GM23338 (cell line): ENCODE measurements around the gene RPL7A. TPM values are rescaled to one million over a fixed set of nuclear protein-coding genes. Genes with fewer than 3 reads are reported as not detected.

ENCODE experiments used
- ATAC-seq: fragments of 200-7000 bp; cut with Tn5 transposase; 3 replicates; pipeline ENCODE4 v1.9.1; 2020
- DNase-seq: peaks from one replicate; pipeline ENCODE4 v3.0.0-alpha.2; 2015; ENCODE audit warnings: low spot score
- H2AFZ ChIP-seq: fragments of 200-600 bp; sonication (generic); 2 replicates; pipeline ENCODE4 v1.8.0; 2016; ENCODE audit warnings: antibody characterized with exemption, mild to moderate bottlenecking, moderate library complexity
- H3F3A ChIP-seq: fragments of 200-600 bp; sonication (generic); replicated peaks from 2 replicates; pipeline ENCODE4 v1.8.0; 2017; ENCODE audit warnings: antibody characterized with exemption, mixed run types, low read depth
- H3K27ac ChIP-seq: fragments of 200-600 bp; sonication (generic); 2 replicates; pipeline ENCODE4 v1.6.1; 2016; ENCODE audit warnings: low read depth
- H3K27me3 ChIP-seq: fragments of 200-600 bp; sonication (generic); 2 replicates; pipeline ENCODE4 v1.8.0; 2016; ENCODE audit warnings: mild to moderate bottlenecking, mixed run types, moderate library complexity; ENCODE audit not compliant: insufficient read depth
- H3K36me3 ChIP-seq: fragments of 200-600 bp; sonication (generic); 2 replicates; pipeline ENCODE4 v1.8.0; 2016; ENCODE audit warnings: mild to moderate bottlenecking; ENCODE audit not compliant: insufficient read depth
- H3K4me1 ChIP-seq: fragments of 200-600 bp; sonication (generic); 2 replicates; pipeline ENCODE4 v1.8.0; 2016; ENCODE audit warnings: mild to moderate bottlenecking, moderate library complexity; ENCODE audit not compliant: insufficient read depth
- H3K4me2 ChIP-seq: fragments of 200-600 bp; sonication (generic); 2 replicates; pipeline ENCODE4 v1.7.1; 2017; ENCODE audit warnings: mixed run types
- H3K4me3 ChIP-seq: fragments of 200-600 bp; sonication (generic); 2 replicates; pipeline ENCODE4 v1.6.1; 2016; ENCODE audit warnings: mixed run types
- H3K79me2 ChIP-seq: fragments of 200-600 bp; sonication (generic); replicated peaks from 2 replicates; pipeline ENCODE4 v1.8.0; 2017; ENCODE audit warnings: mild to moderate bottlenecking; ENCODE audit not compliant: insufficient read depth
- H3K9me2 ChIP-seq: fragments of 200-600 bp; sonication (generic); 2 replicates; pipeline ENCODE4 v1.8.0; 2017; ENCODE audit not compliant: insufficient read depth
- H4K20me1 ChIP-seq: fragments of 200-600 bp; sonication (generic); replicated peaks from 2 replicates; pipeline ENCODE4 v1.8.0; 2017; ENCODE audit warnings: mild to moderate bottlenecking; ENCODE audit not compliant: insufficient read depth
- H3K27ac Mint-ChIP-seq: 2 replicates; pipeline ENCODE4 v1.8.0; 2020; ENCODE audit warnings: inconsistent platforms, mild to moderate bottlenecking, moderate library complexity, mixed read lengths
- H3K27me3 Mint-ChIP-seq: 3 replicates; pipeline ENCODE4 v1.8.0; 2022; ENCODE audit warnings: low read depth, mild to moderate bottlenecking, moderate library complexity, mixed read lengths, inconsistent platforms; ENCODE audit not compliant: insufficient read depth, poor library complexity
- H3K36me3 Mint-ChIP-seq: 3 replicates; pipeline ENCODE4 v1.8.0; 2021; ENCODE audit warnings: low read depth, mild to moderate bottlenecking, inconsistent platforms, moderate library complexity, mixed read lengths
- H3K4me1 Mint-ChIP-seq: 3 replicates; pipeline ENCODE4 v1.8.0; 2020; ENCODE audit warnings: mild to moderate bottlenecking, inconsistent platforms, mixed read lengths
- H3K4me3 Mint-ChIP-seq: 3 replicates; pipeline ENCODE4 v1.8.0; 2021; ENCODE audit warnings: moderate library complexity, mild to moderate bottlenecking, inconsistent platforms, mixed read lengths
- H3K9me3 Mint-ChIP-seq: 3 replicates; pipeline ENCODE4 v1.8.0; 2020; ENCODE audit warnings: moderate library complexity, mild to moderate bottlenecking, inconsistent platforms, mixed read lengths
- EZH2 ChIP-seq: fragments of 200-600 bp; sonication (generic); IDR thresholded peaks from one replicate; pipeline ENCODE4 v1.8.0; 2017; ENCODE audit warnings: antibody characterized with exemption, mild to moderate bottlenecking, low read depth; ENCODE audit not compliant: unreplicated experiment
- EZH2phosphoT487 ChIP-seq: fragments of 200-600 bp; sonication (generic); IDR thresholded peaks from one replicate; pipeline ENCODE4 v1.8.1; 2018; ENCODE audit warnings: antibody characterized with exemption; ENCODE audit not compliant: unreplicated experiment
- JUNB ChIP-seq: IDR thresholded peaks from one replicate; pipeline ENCODE4 v1.6.1; 2016; ENCODE audit warnings: antibody characterized with exemption; ENCODE audit not compliant: unreplicated experiment
- NANOG ChIP-seq: IDR thresholded peaks from 2 replicates; pipeline ENCODE4 v1.6.1; 2016; ENCODE audit warnings: antibody characterized with exemption, borderline replicate concordance
- STAT1 ChIP-seq: IDR thresholded peaks from one replicate; pipeline ENCODE4 v1.6.1; 2016; ENCODE audit warnings: antibody characterized with exemption; ENCODE audit not compliant: unreplicated experiment
- ZNF331 ChIP-seq: fragments of 250-450 bp; sonication (Bioruptor Pico); IDR thresholded peaks from 2 replicates; pipeline ENCODE4 v1.5.0; 2020; ENCODE audit warnings: low read depth, mild to moderate bottlenecking, moderate library complexity
- polyA plus RNA-seq: library from polyadenylated mRNA; unstranded; fragments of >200 nt; fragmentation: Nextera tagmentation; extraction: Ambion mirVana; gene quantifications from 2 replicates; pipeline ENCODE4 v1.2.1, GENCODE V29; 2016
- total RNA-seq: library from RNA; depleted of rRNA; stranded (reverse); fragments of >200 nt; shearing (Covaris generic); gene quantifications from 2 replicates; pipeline ENCODE4 v1.2.3, GENCODE V29; 2014
- TF ChIP-seq, protein P1 (sequence below): IDR thresholded peaks from one replicate; pipeline ENCODE4 v1.6.1; 2018; ENCODE audit warnings: antibody characterized with exemption; ENCODE audit not compliant: unreplicated experiment
- TF ChIP-seq, protein P2 (sequence below), 2 experiments: fragments of 200-600 bp in 1 of 2; sonication (generic) in 1 of 2; conservative IDR thresholded peaks; 2 replicates each; pipeline versions ENCODE4 v1.5.1 to v1.6.1; 2016 to 2017; ENCODE audit warnings: antibody characterized with exemption in 2 of 2, low read depth in 2 of 2, mild to moderate bottlenecking in 2 of 2, moderate library complexity in 1 of 2
- TF ChIP-seq, protein P3 (sequence below): fragments of 250-450 bp; sonication (Bioruptor Pico); IDR thresholded peaks from 2 replicates; pipeline ENCODE4 v1.5.0; 2020; ENCODE audit warnings: mild to moderate bottlenecking, moderate library complexity
- TF ChIP-seq, protein P4 (sequence below): IDR thresholded peaks from 2 replicates; pipeline ENCODE4 v1.6.1; 2016; ENCODE audit warnings: antibody characterized with exemption

The RPL7A gene
- total and polyA plus RNA-seq, 2 experiments from 2014 or later: 1,644 to 2,020 TPM

DNA sequence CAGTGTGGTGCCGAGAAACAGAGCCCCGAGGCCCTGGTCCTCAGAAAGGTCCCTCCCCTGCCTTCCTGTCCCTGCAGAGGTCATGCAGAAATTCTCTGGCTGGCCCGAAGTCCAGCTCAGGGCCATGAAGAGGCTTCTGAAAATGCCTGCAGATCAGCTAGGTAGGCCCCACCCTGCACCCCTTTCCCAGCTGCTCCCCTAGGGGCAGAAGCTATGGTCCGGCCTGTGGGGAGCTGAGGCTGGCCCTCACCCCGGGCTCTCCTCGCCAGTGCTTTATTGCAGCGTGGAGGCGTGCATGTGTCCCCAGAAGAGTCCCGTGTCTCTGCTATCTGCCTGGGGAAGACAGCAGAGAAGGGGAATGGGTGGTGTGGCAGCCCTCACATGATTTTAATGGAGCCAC lies 49.9 kb downstream of the RPL7A start (continued):
- TF ChIP-seq, protein P1, sequence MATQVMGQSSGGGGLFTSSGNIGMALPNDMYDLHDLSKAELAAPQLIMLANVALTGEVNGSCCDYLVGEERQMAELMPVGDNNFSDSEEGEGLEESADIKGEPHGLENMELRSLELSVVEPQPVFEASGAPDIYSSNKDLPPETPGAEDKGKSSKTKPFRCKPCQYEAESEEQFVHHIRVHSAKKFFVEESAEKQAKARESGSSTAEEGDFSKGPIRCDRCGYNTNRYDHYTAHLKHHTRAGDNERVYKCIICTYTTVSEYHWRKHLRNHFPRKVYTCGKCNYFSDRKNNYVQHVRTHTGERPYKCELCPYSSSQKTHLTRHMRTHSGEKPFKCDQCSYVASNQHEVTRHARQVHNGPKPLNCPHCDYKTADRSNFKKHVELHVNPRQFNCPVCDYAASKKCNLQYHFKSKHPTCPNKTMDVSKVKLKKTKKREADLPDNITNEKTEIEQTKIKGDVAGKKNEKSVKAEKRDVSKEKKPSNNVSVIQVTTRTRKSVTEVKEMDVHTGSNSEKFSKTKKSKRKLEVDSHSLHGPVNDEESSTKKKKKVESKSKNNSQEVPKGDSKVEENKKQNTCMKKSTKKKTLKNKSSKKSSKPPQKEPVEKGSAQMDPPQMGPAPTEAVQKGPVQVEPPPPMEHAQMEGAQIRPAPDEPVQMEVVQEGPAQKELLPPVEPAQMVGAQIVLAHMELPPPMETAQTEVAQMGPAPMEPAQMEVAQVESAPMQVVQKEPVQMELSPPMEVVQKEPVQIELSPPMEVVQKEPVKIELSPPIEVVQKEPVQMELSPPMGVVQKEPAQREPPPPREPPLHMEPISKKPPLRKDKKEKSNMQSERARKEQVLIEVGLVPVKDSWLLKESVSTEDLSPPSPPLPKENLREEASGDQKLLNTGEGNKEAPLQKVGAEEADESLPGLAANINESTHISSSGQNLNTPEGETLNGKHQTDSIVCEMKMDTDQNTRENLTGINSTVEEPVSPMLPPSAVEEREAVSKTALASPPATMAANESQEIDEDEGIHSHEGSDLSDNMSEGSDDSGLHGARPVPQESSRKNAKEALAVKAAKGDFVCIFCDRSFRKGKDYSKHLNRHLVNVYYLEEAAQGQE: no peak
- no peak for TF ChIP-seq EZH2
- TF ChIP-seq, protein P2, sequence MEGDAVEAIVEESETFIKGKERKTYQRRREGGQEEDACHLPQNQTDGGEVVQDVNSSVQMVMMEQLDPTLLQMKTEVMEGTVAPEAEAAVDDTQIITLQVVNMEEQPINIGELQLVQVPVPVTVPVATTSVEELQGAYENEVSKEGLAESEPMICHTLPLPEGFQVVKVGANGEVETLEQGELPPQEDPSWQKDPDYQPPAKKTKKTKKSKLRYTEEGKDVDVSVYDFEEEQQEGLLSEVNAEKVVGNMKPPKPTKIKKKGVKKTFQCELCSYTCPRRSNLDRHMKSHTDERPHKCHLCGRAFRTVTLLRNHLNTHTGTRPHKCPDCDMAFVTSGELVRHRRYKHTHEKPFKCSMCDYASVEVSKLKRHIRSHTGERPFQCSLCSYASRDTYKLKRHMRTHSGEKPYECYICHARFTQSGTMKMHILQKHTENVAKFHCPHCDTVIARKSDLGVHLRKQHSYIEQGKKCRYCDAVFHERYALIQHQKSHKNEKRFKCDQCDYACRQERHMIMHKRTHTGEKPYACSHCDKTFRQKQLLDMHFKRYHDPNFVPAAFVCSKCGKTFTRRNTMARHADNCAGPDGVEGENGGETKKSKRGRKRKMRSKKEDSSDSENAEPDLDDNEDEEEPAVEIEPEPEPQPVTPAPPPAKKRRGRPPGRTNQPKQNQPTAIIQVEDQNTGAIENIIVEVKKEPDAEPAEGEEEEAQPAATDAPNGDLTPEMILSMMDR (conservative IDR thresholded peaks at IDR 0.05; ENCODE audit: low read depth in 2 of 2): no peak
- no peak for TF ChIP-seq ZNF331 (CRISPR knock-in tag)
- no peak for TF ChIP-seq JUNB
- no peak for TF ChIP-seq EZH2phosphoT487
- no peak for TF ChIP-seq STAT1

DNA sequence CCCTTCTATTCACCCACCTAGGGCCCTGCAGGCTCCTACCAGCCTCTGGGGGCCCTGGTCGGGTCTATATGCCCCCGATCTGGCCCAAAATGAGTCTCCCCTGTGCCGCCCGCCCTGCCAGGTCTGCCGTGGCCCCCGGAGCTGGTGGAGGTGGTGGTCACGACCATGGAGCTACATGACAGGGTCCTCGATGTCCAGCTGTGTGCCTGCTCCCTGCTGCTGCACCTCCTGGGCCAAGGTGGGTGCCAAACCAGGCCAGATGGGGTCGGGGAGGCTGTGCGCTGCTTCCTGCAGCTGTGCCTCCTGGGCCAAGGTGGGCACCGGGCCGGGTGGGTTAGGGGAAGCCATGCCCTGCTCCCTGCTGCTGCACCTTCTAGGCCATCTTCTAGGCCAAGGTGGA lies 52.3 kb downstream of the RPL7A start:
- Histone ChIP-seq H3F3A (0 out of 2 replicates have a peak, but pooled peaks cover 3% of the 10 kb centered on the region), H3K79me2 (no peaks in the 10 kb centered on the region), H2AFZ (no peak overlapping the region), H4K20me1 (no peaks in the 10 kb centered on the region; the same call in 1 of the 2 replicates), H3K9me2 (no peaks in the 10 kb centered on the region), H3K4me3 (no peak overlapping the region), H3K27me3 (no peaks in the 10 kb centered on the region), H3K36me3 (no peaks in the 10 kb centered on the region), H3K4me2 (no peak overlapping the region), H3K27ac (no peak overlapping the region), H3K4me1 (no peaks in the 10 kb centered on the region)
- no peaks in the 10 kb centered on the region; the same call in 2 of the 3 replicates for H3K4me1 Mint-ChIP-seq
- no peaks in the 10 kb centered on the region for H3K9me3 Mint-ChIP-seq
- peaks cover 19% of the 10 kb centered on the region for H3K27me3 Mint-ChIP-seq
- no peak for TF ChIP-seq EZH2phosphoT487
- TF ChIP-seq STAT1: no peak
- no peak for TF ChIP-seq JUNB
- no peak for TF ChIP-seq NANOG
- TF ChIP-seq, protein P3, sequence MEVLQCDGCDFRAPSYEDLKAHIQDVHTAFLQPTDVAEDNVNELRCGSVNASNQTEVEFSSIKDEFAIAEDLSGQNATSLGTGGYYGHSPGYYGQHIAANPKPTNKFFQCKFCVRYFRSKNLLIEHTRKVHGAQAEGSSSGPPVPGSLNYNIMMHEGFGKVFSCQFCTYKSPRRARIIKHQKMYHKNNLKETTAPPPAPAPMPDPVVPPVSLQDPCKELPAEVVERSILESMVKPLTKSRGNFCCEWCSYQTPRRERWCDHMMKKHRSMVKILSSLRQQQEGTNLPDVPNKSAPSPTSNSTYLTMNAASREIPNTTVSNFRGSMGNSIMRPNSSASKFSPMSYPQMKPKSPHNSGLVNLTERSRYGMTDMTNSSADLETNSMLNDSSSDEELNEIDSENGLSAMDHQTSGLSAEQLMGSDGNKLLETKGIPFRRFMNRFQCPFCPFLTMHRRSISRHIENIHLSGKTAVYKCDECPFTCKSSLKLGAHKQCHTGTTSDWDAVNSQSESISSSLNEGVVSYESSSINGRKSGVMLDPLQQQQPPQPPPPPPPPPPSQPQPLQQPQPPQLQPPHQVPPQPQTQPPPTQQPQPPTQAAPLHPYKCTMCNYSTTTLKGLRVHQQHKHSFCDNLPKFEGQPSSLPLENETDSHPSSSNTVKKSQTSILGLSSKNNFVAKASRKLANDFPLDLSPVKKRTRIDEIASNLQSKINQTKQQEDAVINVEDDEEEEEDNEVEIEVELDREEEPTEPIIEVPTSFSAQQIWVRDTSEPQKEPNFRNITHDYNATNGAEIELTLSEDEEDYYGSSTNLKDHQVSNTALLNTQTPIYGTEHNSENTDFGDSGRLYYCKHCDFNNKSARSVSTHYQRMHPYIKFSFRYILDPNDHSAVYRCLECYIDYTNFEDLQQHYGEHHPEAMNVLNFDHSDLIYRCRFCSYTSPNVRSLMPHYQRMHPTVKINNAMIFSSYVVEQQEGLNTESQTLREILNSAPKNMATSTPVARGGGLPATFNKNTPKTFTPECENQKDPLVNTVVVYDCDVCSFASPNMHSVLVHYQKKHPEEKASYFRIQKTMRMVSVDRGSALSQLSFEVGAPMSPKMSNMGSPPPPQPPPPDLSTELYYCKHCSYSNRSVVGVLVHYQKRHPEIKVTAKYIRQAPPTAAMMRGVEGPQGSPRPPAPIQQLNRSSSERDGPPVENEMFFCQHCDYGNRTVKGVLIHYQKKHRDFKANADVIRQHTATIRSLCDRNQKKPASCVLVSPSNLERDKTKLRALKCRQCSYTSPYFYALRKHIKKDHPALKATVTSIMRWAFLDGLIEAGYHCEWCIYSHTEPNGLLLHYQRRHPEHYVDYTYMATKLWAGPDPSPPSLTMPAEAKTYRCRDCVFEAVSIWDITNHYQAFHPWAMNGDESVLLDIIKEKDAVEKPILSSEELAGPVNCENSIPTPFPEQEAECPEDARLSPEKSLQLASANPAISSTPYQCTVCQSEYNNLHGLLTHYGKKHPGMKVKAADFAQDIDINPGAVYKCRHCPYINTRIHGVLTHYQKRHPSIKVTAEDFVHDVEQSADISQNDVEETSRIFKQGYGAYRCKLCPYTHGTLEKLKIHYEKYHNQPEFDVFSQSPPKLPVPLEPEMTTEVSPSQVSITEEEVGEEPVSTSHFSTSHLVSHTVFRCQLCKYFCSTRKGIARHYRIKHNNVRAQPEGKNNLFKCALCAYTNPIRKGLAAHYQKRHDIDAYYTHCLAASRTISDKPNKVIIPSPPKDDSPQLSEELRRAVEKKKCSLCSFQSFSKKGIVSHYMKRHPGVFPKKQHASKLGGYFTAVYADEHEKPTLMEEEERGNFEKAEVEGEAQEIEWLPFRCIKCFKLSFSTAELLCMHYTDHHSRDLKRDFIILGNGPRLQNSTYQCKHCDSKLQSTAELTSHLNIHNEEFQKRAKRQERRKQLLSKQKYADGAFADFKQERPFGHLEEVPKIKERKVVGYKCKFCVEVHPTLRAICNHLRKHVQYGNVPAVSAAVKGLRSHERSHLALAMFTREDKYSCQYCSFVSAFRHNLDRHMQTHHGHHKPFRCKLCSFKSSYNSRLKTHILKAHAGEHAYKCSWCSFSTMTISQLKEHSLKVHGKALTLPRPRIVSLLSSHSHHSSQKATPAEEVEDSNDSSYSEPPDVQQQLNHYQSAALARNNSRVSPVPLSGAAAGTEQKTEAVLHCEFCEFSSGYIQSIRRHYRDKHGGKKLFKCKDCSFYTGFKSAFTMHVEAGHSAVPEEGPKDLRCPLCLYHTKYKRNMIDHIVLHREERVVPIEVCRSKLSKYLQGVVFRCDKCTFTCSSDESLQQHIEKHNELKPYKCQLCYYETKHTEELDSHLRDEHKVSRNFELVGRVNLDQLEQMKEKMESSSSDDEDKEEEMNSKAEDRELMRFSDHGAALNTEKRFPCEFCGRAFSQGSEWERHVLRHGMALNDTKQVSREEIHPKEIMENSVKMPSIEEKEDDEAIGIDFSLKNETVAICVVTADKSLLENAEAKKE (CRISPR knock-in tag): no peak
- TF ChIP-seq, protein P4, sequence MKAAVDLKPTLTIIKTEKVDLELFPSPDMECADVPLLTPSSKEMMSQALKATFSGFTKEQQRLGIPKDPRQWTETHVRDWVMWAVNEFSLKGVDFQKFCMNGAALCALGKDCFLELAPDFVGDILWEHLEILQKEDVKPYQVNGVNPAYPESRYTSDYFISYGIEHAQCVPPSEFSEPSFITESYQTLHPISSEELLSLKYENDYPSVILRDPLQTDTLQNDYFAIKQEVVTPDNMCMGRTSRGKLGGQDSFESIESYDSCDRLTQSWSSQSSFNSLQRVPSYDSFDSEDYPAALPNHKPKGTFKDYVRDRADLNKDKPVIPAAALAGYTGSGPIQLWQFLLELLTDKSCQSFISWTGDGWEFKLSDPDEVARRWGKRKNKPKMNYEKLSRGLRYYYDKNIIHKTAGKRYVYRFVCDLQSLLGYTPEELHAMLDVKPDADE: no peak
- no peak for TF ChIP-seq EZH2
- no peak for DNase-seq
- no peak for ATAC-seq
- no peak overlapping the region for H3K27ac Mint-ChIP-seq
- H3K4me3 Mint-ChIP-seq: no peak overlapping the region
- peaks cover 6% of the 10 kb centered on the region for H3K36me3 Mint-ChIP-seq
